Measurements from ENCODE around the gene CD34. TPM values are rescaled to one million over a fixed set of nuclear protein-coding genes. Genes with fewer than 3 reads are reported as not detected.

CD34 gene
- total RNA-seq, 1 experiment from 2014 or later = 0.35 TPM

- Mint-ChIP-seq H3K27ac (no peak overlapping the region), H3K4me3 (no peak overlapping the region), H3K36me3 (ENCODE audit: insufficient read depth in 1 of 3, low read depth in 3 of 3) (no peaks in the 10 kb centered on the region), H3K4me1 (peaks cover 8 to 10% of the 10 kb centered on the region in 2 experiments), H3K27me3 (ENCODE audit: low read depth) (no peaks in the 10 kb centered on the region), H3K9me3 (no peaks in the 10 kb centered on the region)
- no peak overlapping the region for H3K4me2 ChIP-seq (ENCODE audit: insufficient read depth, insufficient read length, low read length)
- no peak overlapping the region for H2BK12ac ChIP-seq (ENCODE audit: insufficient read length, low read depth, low read length)
- H3K9ac ChIP-seq (ENCODE audit: extremely low read depth, insufficient read length, low read length) = no peak overlapping the region
- H3K79me2 ChIP-seq (ENCODE audit: insufficient read depth, low read length) = no peaks in the 10 kb centered on the region
- H2BK15ac ChIP-seq (ENCODE audit: low read depth, low read length) = no peak overlapping the region
- H2AFZ ChIP-seq (ENCODE audit: low read length) = no peak overlapping the region
- H4K8ac ChIP-seq (replicated peaks; ENCODE audit: insufficient read length, low read depth, low read length) = no peak overlapping the region
- no peak overlapping the region for H3K18ac ChIP-seq (ENCODE audit: insufficient read length, low read depth, low read length)
- H2BK5ac ChIP-seq (ENCODE audit: insufficient read length, low read length) = no peak overlapping the region
- no peak overlapping the region for H4K91ac ChIP-seq (ENCODE audit: insufficient read length, low read depth, low read length)
- H2AK5ac ChIP-seq (ENCODE audit: insufficient read length, low read length) = no peak overlapping the region
- peaks cover 2% of the 10 kb centered on the region for H3K23me2 ChIP-seq (ENCODE audit: insufficient read length, low read depth, low read length, poor library complexity, severe bottlenecking)
- no peak overlapping the region for H4K5ac ChIP-seq (ENCODE audit: insufficient read length, low read depth, low read length)
- no peak overlapping the region for H3K14ac ChIP-seq (ENCODE audit: insufficient read depth, low read length)
- DNase-seq = no peak
- no peak overlapping the region for H2BK20ac ChIP-seq (ENCODE audit: low read depth, low read length, poor library complexity, severe bottlenecking)
- H3K4ac ChIP-seq (ENCODE audit: low read depth, low read length) = no peak overlapping the region
- H3K4me1 ChIP-seq (ENCODE audit: insufficient read depth, low read length) = no peaks in the 10 kb centered on the region
- WGBS (ENCODE audit: extremely low coverage, insufficient read length, low lambda C conversion rate) = no CpG with 5 or more reads among the region's 2 CpGs
- H3K23ac ChIP-seq (ENCODE audit: insufficient read length, low read depth, low read length) = no peak overlapping the region
- TF ChIP-seq, protein P1, sequence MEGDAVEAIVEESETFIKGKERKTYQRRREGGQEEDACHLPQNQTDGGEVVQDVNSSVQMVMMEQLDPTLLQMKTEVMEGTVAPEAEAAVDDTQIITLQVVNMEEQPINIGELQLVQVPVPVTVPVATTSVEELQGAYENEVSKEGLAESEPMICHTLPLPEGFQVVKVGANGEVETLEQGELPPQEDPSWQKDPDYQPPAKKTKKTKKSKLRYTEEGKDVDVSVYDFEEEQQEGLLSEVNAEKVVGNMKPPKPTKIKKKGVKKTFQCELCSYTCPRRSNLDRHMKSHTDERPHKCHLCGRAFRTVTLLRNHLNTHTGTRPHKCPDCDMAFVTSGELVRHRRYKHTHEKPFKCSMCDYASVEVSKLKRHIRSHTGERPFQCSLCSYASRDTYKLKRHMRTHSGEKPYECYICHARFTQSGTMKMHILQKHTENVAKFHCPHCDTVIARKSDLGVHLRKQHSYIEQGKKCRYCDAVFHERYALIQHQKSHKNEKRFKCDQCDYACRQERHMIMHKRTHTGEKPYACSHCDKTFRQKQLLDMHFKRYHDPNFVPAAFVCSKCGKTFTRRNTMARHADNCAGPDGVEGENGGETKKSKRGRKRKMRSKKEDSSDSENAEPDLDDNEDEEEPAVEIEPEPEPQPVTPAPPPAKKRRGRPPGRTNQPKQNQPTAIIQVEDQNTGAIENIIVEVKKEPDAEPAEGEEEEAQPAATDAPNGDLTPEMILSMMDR (conservative IDR thresholded peaks at IDR 0.05) = peak; percentile 39; the same call in 1 of the 3 replicates
- no peaks in the 10 kb centered on the region for H3K9me3 ChIP-seq (ENCODE audit: control insufficient read depth, low read depth, low read length)
- no peaks in the 10 kb centered on the region for H4K20me1 ChIP-seq (ENCODE audit: control insufficient read depth, insufficient read depth, insufficient read length)
- no peak overlapping the region for H3T11ph ChIP-seq (ENCODE audit: low read length)
- H3K27ac ChIP-seq (ENCODE audit: insufficient read length, low read depth, low read length) = no peak overlapping the region
- H3K79me1 ChIP-seq (ENCODE audit: insufficient read depth, low read depth, low read length, poor library complexity, severe bottlenecking) = no peaks in the 10 kb centered on the region
- H2BK120ac ChIP-seq (ENCODE audit: low read depth, low read length, poor library complexity, severe bottlenecking) = no peak overlapping the region
- H3K27me3 ChIP-seq (ENCODE audit: insufficient read depth, low read length) = no peaks in the 10 kb centered on the region
- no peak overlapping the region for H3K56ac ChIP-seq (ENCODE audit: insufficient read length, low read depth, low read length)
Measured at GRCh38 chr1:207840380-207840779, 70.5 kb downstream of the CD34 start.

Measured in H9 (cell line).